Sigmoid colon (tissue), 4 donors: ENCODE measurements around the gene TATDN3.

Experiments
- EP300 ChIP-seq, 4 donors: sonication (generic); formaldehyde crosslinking; IDR thresholded peaks; one replicate each; pipeline ENCODE4 v1.6.1; 2017; ENCODE audit warnings: antibody characterized with exemption in 4 of 4
- POLR2AphosphoS5 ChIP-seq, 4 donors: sonication (generic); formaldehyde crosslinking; IDR thresholded peaks; one replicate each; pipeline ENCODE4 v1.6.1; 2017; ENCODE audit warnings: antibody characterized with exemption in 4 of 4
- TF ChIP-seq, protein P1 (sequence below), 4 experiments: fragments of 450-650 bp in 3 of 4; fragments of 200-600 bp in 1 of 4; IDR thresholded peaks; one replicate each; pipeline ENCODE4 v1.5.1; 2016 to 2019; ENCODE audit warnings: antibody characterized with exemption in 4 of 4, mild to moderate bottlenecking in 3 of 4, moderate library complexity in 2 of 4

DNA sequence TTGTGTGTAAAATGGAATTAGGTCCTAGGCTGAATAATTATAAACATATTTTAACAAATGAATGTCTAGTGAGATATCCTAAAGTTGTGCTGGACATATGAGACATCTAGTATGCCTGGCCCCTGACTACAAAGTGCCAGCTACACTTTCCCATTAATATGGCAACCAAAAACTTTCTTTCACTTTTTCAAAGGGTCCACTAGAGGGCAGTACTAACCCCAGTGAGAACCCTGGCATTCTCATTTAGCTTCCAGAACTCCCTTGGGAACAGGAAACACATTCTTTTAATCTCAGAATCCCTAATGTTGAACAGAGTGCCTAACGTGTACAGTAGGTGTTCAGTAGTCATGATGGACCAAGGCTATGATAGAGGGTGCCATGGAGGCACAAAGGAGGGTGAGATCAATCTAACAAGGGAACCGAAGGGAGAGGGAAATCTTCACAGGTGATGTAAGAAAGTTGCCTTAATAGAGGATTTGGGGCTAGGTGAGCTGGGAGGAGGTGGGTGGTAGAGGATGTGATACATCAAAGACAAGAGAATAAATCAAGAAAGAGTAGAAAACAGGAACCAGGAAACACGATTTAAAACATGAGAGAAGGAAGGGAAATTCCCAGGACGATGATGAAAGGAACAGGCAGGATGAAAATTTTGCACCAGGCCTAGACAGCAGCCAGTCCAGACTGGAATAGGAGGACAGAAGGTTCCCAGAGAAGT is 41.7 kb upstream of the TATDN3 start:
- TF ChIP-seq, protein P1, sequence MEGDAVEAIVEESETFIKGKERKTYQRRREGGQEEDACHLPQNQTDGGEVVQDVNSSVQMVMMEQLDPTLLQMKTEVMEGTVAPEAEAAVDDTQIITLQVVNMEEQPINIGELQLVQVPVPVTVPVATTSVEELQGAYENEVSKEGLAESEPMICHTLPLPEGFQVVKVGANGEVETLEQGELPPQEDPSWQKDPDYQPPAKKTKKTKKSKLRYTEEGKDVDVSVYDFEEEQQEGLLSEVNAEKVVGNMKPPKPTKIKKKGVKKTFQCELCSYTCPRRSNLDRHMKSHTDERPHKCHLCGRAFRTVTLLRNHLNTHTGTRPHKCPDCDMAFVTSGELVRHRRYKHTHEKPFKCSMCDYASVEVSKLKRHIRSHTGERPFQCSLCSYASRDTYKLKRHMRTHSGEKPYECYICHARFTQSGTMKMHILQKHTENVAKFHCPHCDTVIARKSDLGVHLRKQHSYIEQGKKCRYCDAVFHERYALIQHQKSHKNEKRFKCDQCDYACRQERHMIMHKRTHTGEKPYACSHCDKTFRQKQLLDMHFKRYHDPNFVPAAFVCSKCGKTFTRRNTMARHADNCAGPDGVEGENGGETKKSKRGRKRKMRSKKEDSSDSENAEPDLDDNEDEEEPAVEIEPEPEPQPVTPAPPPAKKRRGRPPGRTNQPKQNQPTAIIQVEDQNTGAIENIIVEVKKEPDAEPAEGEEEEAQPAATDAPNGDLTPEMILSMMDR (IDR thresholded peaks at IDR 0.05): peak in 3 of 4 experiments; percentile 32 to 59 (median 45)
- TF ChIP-seq POLR2AphosphoS5 (IDR thresholded peaks at IDR 0.05) (no peak), EP300 (IDR thresholded peaks at IDR 0.05) (no peak)
